Left lung (tissue), 10 donors: Measurements from ENCODE around the gene NAPEPLD. TPM values are rescaled to one million over a fixed set of nuclear protein-coding genes. Genes with fewer than 3 reads are reported as not detected.
"Not testable (repeated sequence)": the region's sequence is repeated elsewhere in the genome, so short reads cannot be mapped to it uniquely, and the experiment has no call there.

Experiments
- ATAC-seq: fragments of 200-7000 bp; cut with Tn5 transposase; one replicate; pipeline ENCODE4 v1.9.1; 2020; ENCODE audit warnings: moderate library complexity
- DNase-seq, 4 donors: peaks; one replicate each; pipeline ENCODE4 v3.0.0-alpha.2; 2013 to 2020
- H3K27ac ChIP-seq, 2 donors: fragments of 200-600 bp; sonication (generic) in 1 of 2; one replicate each; pipeline versions ENCODE4 v1.5.0 to v1.8.0; 2020 to 2021
- H3K27me3 ChIP-seq, 2 donors: fragments of 200-600 bp; sonication (generic) in 1 of 2; one replicate each; pipeline versions ENCODE4 v1.5.0 to v1.8.0; 2020 to 2021
- H3K36me3 ChIP-seq, 2 donors: fragments of 200-600 bp; sonication (generic) in 1 of 2; one replicate each; pipeline versions ENCODE4 v1.5.0 to v1.8.0; 2020 to 2021
- H3K4me1 ChIP-seq, 2 donors: fragments of 200-600 bp; one replicate each; pipeline ENCODE4 v1.8.0; 2021
- H3K4me3 ChIP-seq, 2 donors: fragments of 200-600 bp; sonication (generic) in 1 of 2; one replicate each; pipeline versions ENCODE4 v1.5.0 to v1.8.0; 2020 to 2021; ENCODE audit warnings: mild to moderate bottlenecking in 1 of 2
- H3K9me3 ChIP-seq, 2 donors: fragments of 200-600 bp; sonication (generic) in 1 of 2; one replicate each; pipeline versions ENCODE4 v1.5.0 to v1.8.0; 2020 to 2021
- intact Hi-C, 2 donors: fragments of 100-400 bp; cut with DNase I; formaldehyde crosslinking; loops; one replicate each; pipeline versions ENCODE4 v1.11.2 to v1.14.2; 2022
- polyA plus RNA-seq, 6 donors: library from polyadenylated mRNA; unstranded; fragments of 120-200 nt; gene quantifications; one replicate each; pipeline ENCODE4 v1.2.1, GENCODE V29; 2013; ENCODE audit not compliant: insufficient read length in 6 of 6
- total RNA-seq, 2 donors: library from RNA; stranded (reverse); fragmentation: NEBNext Ultra II Directional; extraction: Animal tissue kit (Norgen Biotek cat#: 25700); gene quantifications; one replicate each; pipeline ENCODE4 v1.2.1, GENCODE V29; 2021
- TF ChIP-seq, protein P1 (sequence below), 2 donors: fragments of 200-600 bp; sonication (generic) in 1 of 2; IDR thresholded peaks; one replicate each; pipeline versions ENCODE4 v1.5.0 to v1.8.0; 2021; ENCODE audit warnings: antibody characterized with exemption in 2 of 2
- donor health status: DM: no; HTN: yes; CAD: no.
- donor health status: DM: no; HTN: no; CAD: no.

The NAPEPLD gene
- total and polyA plus RNA-seq, 8 donors = 15.9 to 37.7 (median 30.5) TPM

- H3K4me3 ChIP-seq = no peak overlapping the region
- intact Hi-C loops = no loop called here
- H3K4me1 ChIP-seq = peaks cover 2 to 4% of the 10 kb centered on the region in 2 donors
- ATAC-seq (no peak), DNase-seq (peak in 1 of 4 donors; percentile 24)
- H3K36me3 ChIP-seq = no peaks in the 10 kb centered on the region
- no peak overlapping the region for H3K27ac ChIP-seq
- TF ChIP-seq, protein P1, sequence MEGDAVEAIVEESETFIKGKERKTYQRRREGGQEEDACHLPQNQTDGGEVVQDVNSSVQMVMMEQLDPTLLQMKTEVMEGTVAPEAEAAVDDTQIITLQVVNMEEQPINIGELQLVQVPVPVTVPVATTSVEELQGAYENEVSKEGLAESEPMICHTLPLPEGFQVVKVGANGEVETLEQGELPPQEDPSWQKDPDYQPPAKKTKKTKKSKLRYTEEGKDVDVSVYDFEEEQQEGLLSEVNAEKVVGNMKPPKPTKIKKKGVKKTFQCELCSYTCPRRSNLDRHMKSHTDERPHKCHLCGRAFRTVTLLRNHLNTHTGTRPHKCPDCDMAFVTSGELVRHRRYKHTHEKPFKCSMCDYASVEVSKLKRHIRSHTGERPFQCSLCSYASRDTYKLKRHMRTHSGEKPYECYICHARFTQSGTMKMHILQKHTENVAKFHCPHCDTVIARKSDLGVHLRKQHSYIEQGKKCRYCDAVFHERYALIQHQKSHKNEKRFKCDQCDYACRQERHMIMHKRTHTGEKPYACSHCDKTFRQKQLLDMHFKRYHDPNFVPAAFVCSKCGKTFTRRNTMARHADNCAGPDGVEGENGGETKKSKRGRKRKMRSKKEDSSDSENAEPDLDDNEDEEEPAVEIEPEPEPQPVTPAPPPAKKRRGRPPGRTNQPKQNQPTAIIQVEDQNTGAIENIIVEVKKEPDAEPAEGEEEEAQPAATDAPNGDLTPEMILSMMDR (IDR thresholded peaks at IDR 0.05) = no peak
- no peaks in the 10 kb centered on the region for H3K27me3 ChIP-seq
- H3K9me3 ChIP-seq = no peaks in the 10 kb centered on the region
Observed at GRCh38 chr7:103068414-103069403, 80.2 kb downstream of the NAPEPLD start.

GRCh38 chr7:103065667-103066066, 83.2 kb downstream of the NAPEPLD start:
- intact Hi-C loops = no loop called here
- H3K27ac ChIP-seq = no peak overlapping the region
- no peak overlapping the region for H3K4me3 ChIP-seq
- no peaks in the 10 kb centered on the region for H3K36me3 ChIP-seq
- DNase-seq = peak in 3 of 4 donors; percentile 23 to 81 (median 37)
- ATAC-seq = peak; percentile 55
- TF ChIP-seq, protein P1 (IDR thresholded peaks at IDR 0.05) = peak; percentile 13 to 19
- no peaks in the 10 kb centered on the region for H3K27me3 ChIP-seq
- H3K4me1 ChIP-seq = no peaks in the 10 kb centered on the region
- H3K9me3 ChIP-seq = no peaks in the 10 kb centered on the region

- Histone ChIP-seq H3K4me1 (no peaks in the 10 kb centered on the region), H3K4me3 (no peak overlapping the region), H3K9me3 (no peaks in the 10 kb centered on the region), H3K27ac (no peak overlapping the region), H3K36me3 (no peaks in the 10 kb centered on the region), H3K27me3 (no peaks in the 10 kb centered on the region)
- intact Hi-C loops = no loop called here
- ATAC-seq (no peak), DNase-seq (no peak)
- TF ChIP-seq, protein P1 (IDR thresholded peaks at IDR 0.05) = no peak
Observed at GRCh38 chr7:103063895-103064294, 85.0 kb downstream of the NAPEPLD start.

DNA sequence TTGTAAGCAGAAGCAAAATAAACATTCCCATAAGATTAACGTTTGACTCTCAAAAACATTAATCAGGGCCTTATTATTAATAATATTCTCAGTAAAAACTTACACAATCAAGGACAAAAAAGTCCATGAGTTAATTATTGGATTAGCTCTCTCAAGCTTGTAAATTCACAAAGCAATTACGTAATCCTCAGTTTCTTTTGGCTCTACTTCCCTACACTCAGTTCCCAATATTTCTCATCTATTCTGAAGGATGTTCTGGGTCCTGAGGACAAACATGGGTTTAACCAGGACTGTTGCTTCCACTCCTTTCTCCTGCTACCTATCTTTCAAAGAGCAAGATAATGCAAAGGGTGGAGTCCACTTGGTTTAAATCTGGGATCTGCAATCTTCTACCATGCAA, 89.4 kb downstream of the NAPEPLD start:
- no peak for DNase-seq

DNA sequence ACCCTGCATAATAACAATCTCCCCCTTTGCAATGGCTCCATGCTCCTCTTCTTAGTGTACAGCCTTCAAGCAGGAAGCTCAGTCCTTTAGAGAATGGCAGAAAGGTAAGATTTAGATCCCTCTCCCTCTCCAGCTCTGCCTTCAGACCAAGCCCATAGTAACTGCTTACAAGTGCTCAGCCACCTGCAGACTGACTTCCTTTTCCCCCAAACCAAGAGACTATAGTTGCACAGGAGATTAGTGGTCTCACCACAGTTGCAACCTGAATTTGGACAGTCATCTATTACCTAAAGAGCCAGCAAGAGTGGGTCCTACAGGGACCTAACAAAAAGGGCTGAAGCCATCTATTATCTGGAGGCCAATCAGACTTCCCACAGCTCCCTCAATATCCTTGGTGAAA, 90.8 kb downstream of the NAPEPLD start:
- no peak for ATAC-seq
- intact Hi-C loops = no loop called here
- TF ChIP-seq, protein P1 (IDR thresholded peaks at IDR 0.05) = no peak
- no peaks in the 10 kb centered on the region for H3K4me1 ChIP-seq
- H3K27me3 ChIP-seq = no peaks in the 10 kb centered on the region
- no peak overlapping the region for H3K4me3 ChIP-seq
- no peak for DNase-seq
- no peaks in the 10 kb centered on the region for H3K9me3 ChIP-seq
- H3K27ac ChIP-seq = no peak overlapping the region
- H3K36me3 ChIP-seq = no peaks in the 10 kb centered on the region

More for the DNA sequence above, 89.4 kb downstream of the NAPEPLD start:
- intact Hi-C loops = no loop called here
- no peak for ATAC-seq
- Histone ChIP-seq H3K4me1 (no peaks in the 10 kb centered on the region), H3K4me3 (no peak overlapping the region), H3K9me3 (no peaks in the 10 kb centered on the region), H3K36me3 (no peaks in the 10 kb centered on the region), H3K27me3 (no peaks in the 10 kb centered on the region), H3K27ac (no peak overlapping the region)
- TF ChIP-seq, protein P1 (IDR thresholded peaks at IDR 0.05) = no peak

GRCh38 chr7:103056006-103056405, 92.9 kb downstream of the NAPEPLD start:
- H3K9me3 ChIP-seq, H3K4me1 ChIP-seq, DNase-seq, ATAC-seq, H3K27ac ChIP-seq, H3K36me3 ChIP-seq, H3K4me3 ChIP-seq, H3K27me3 ChIP-seq, intact Hi-C loops: not testable (repeated sequence)
